ENCODE results near the gene GART.

DNA sequence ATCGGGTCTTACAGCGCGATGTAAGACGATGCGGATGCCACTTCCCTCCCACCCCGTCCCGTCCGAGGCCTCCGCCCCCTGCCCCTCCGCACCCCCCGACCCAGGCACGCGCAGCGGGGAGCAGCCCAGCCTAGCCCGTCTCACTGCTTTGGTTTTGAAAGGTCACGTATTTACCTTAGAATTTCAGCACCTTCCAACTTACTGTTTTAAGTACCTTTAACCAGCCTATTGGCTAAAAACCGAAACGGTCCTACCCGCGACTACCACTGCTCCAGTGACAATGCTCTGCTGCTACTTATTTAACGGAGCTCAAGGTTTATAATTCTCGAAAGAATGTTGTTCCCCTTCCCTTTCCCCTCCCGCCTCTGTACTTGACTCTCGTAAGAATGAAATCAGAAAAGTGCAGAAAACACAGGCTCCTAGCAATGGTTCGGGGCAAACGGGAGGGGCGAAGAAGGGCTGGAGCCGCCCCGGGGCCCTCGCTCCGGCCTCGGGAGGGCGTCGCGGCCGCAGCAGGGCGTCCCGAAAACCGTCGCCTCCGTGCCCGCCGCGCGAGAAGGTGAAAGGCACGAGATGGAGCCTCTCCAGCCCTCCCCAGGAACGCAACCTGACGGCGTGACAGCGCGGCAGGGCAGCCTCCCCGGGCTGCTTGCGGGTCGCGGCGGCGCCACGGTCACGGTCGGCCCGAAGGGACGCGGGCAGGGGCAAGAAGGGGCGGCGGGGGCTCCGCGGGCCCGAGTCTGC, 62.8 kb downstream of the GART start:
- TF ChIP-seq CTCF (IDR thresholded peaks at IDR 0.05; ENCODE audit: low read length) (peak; percentile 38; the same call in 1 of the 2 replicates), EZH2 (IDR thresholded peaks at IDR 0.05; ENCODE audit: borderline replicate concordance, low read length) (no peak)
